ENCODE results near the gene SPACA7. TPM values are rescaled to one million over a fixed set of nuclear protein-coding genes. Genes with fewer than 3 reads are reported as not detected.

SPACA7 gene
- total RNA-seq, 1 donor = not detected

GRCh38 chr13:112345826-112346172 lies 30.4 kb upstream of the SPACA7 start:
- no peaks in the 10 kb centered on the region for H3K4me1 ChIP-seq (ENCODE audit: insufficient read depth, low read length)
- no peak overlapping the region for H3K4me3 ChIP-seq (ENCODE audit: low read length)
- no peaks in the 10 kb centered on the region for H3K9me3 ChIP-seq (ENCODE audit: low read depth, low read length)
- H3K27me3 ChIP-seq (ENCODE audit: insufficient read depth, low read length) = peaks cover 27% of the 10 kb centered on the region

GRCh38 chr13:112346173-112346898 lies 29.8 kb upstream of the SPACA7 start:
- Histone ChIP-seq H3K4me3 (ENCODE audit: low read length) (no peak overlapping the region), H3K4me1 (ENCODE audit: insufficient read depth, low read length) (no peaks in the 10 kb centered on the region), H3K9me3 (ENCODE audit: low read depth, low read length) (no peaks in the 10 kb centered on the region), H3K27me3 (ENCODE audit: insufficient read depth, low read length) (peaks cover 27% of the 10 kb centered on the region)

- Histone ChIP-seq H3K4me3 (ENCODE audit: low read length) (no peak overlapping the region), H3K27me3 (ENCODE audit: insufficient read depth, low read length) (peaks cover 27% of the 10 kb centered on the region), H3K4me1 (ENCODE audit: insufficient read depth, low read length) (no peaks in the 10 kb centered on the region), H3K9me3 (ENCODE audit: low read depth, low read length) (no peaks in the 10 kb centered on the region)
Measured at GRCh38 chr13:112346899-112347229, 29.3 kb upstream of the SPACA7 start.

GRCh38 chr13:112347986-112348385 lies 28.2 kb upstream of the SPACA7 start:
- no peak overlapping the region for H3K4me3 ChIP-seq (ENCODE audit: low read length)
- H3K9me3 ChIP-seq (ENCODE audit: low read depth, low read length) = no peaks in the 10 kb centered on the region
- H3K4me1 ChIP-seq (ENCODE audit: insufficient read depth, low read length) = no peaks in the 10 kb centered on the region
- H3K27me3 ChIP-seq (ENCODE audit: insufficient read depth, low read length) = peaks cover 27% of the 10 kb centered on the region

- Histone ChIP-seq H3K4me3 (ENCODE audit: low read length) (no peak overlapping the region), H3K27me3 (ENCODE audit: insufficient read depth, low read length) (peaks cover 27% of the 10 kb centered on the region), H3K9me3 (ENCODE audit: low read depth, low read length) (no peaks in the 10 kb centered on the region), H3K4me1 (ENCODE audit: insufficient read depth, low read length) (no peaks in the 10 kb centered on the region)
Measured at GRCh38 chr13:112348642-112349345, 27.4 kb upstream of the SPACA7 start.

- H3K9me3 ChIP-seq (ENCODE audit: low read depth, low read length) = no peaks in the 10 kb centered on the region
- H3K4me3 ChIP-seq (ENCODE audit: low read length) = no peak overlapping the region
- H3K4me1 ChIP-seq (ENCODE audit: insufficient read depth, low read length) = no peaks in the 10 kb centered on the region
- H3K27me3 ChIP-seq (ENCODE audit: insufficient read depth, low read length) = peaks cover 27% of the 10 kb centered on the region
Measured at GRCh38 chr13:112349681-112350080, 26.5 kb upstream of the SPACA7 start.

GRCh38 chr13:112350300-112350699 lies 25.9 kb upstream of the SPACA7 start:
- Histone ChIP-seq H3K9me3 (ENCODE audit: low read depth, low read length) (no peaks in the 10 kb centered on the region), H3K4me3 (ENCODE audit: low read length) (no peak overlapping the region), H3K27me3 (ENCODE audit: insufficient read depth, low read length) (peaks cover 25% of the 10 kb centered on the region), H3K4me1 (ENCODE audit: insufficient read depth, low read length) (no peaks in the 10 kb centered on the region)

GRCh38 chr13:112351825-112352224 lies 24.3 kb upstream of the SPACA7 start:
- Histone ChIP-seq H3K4me3 (ENCODE audit: low read length) (no peak overlapping the region), H3K9me3 (ENCODE audit: low read depth, low read length) (no peaks in the 10 kb centered on the region), H3K27me3 (ENCODE audit: insufficient read depth, low read length) (peaks cover 11% of the 10 kb centered on the region), H3K4me1 (ENCODE audit: insufficient read depth, low read length) (no peaks in the 10 kb centered on the region)

- no peaks in the 10 kb centered on the region for H3K4me1 ChIP-seq (ENCODE audit: insufficient read depth, low read length)
- no peaks in the 10 kb centered on the region for H3K27me3 ChIP-seq (ENCODE audit: insufficient read depth, low read length)
- H3K9me3 ChIP-seq (ENCODE audit: low read depth, low read length) = no peaks in the 10 kb centered on the region
- H3K4me3 ChIP-seq (ENCODE audit: low read length) = no peak overlapping the region
Measured at GRCh38 chr13:112353856-112354255, 22.3 kb upstream of the SPACA7 start.

- no peaks in the 10 kb centered on the region for H3K4me1 ChIP-seq (ENCODE audit: insufficient read depth, low read length)
- H3K4me3 ChIP-seq (ENCODE audit: low read length) = no peak overlapping the region
- H3K9me3 ChIP-seq (ENCODE audit: low read depth, low read length) = no peaks in the 10 kb centered on the region
- H3K27me3 ChIP-seq (ENCODE audit: insufficient read depth, low read length) = no peaks in the 10 kb centered on the region
Measured at GRCh38 chr13:112354330-112355273, 21.6 kb upstream of the SPACA7 start.

GRCh38 chr13:112355274-112355838 lies 20.8 kb upstream of the SPACA7 start:
- Histone ChIP-seq H3K9me3 (ENCODE audit: low read depth, low read length) (no peaks in the 10 kb centered on the region), H3K4me3 (ENCODE audit: low read length) (no peak overlapping the region), H3K27me3 (ENCODE audit: insufficient read depth, low read length) (no peaks in the 10 kb centered on the region), H3K4me1 (ENCODE audit: insufficient read depth, low read length) (no peaks in the 10 kb centered on the region)

- H3K9me3 ChIP-seq (ENCODE audit: low read depth, low read length) = no peaks in the 10 kb centered on the region
- no peak overlapping the region for H3K4me3 ChIP-seq (ENCODE audit: low read length)
- H3K27me3 ChIP-seq (ENCODE audit: insufficient read depth, low read length) = no peaks in the 10 kb centered on the region
- no peaks in the 10 kb centered on the region for H3K4me1 ChIP-seq (ENCODE audit: insufficient read depth, low read length)
Measured at GRCh38 chr13:112356190-112356589, 20.0 kb upstream of the SPACA7 start.

GRCh38 chr13:112358156-112358555 lies 18.0 kb upstream of the SPACA7 start:
- Histone ChIP-seq H3K4me3 (ENCODE audit: low read length) (no peak overlapping the region), H3K27me3 (ENCODE audit: insufficient read depth, low read length) (no peaks in the 10 kb centered on the region), H3K4me1 (ENCODE audit: insufficient read depth, low read length) (no peaks in the 10 kb centered on the region), H3K9me3 (ENCODE audit: low read depth, low read length) (no peaks in the 10 kb centered on the region)

- Histone ChIP-seq H3K27me3 (ENCODE audit: insufficient read depth, low read length) (no peaks in the 10 kb centered on the region), H3K4me1 (ENCODE audit: insufficient read depth, low read length) (no peaks in the 10 kb centered on the region), H3K9me3 (ENCODE audit: low read depth, low read length) (no peaks in the 10 kb centered on the region), H3K4me3 (ENCODE audit: low read length) (no peak overlapping the region)
Measured at GRCh38 chr13:112362021-112362420, 14.1 kb upstream of the SPACA7 start.
